IMR-90 (cell line): ENCODE measurements around the gene SIK3. TPM values are rescaled to one million over a fixed set of nuclear protein-coding genes. Genes with fewer than 3 reads are reported as not detected.

Experiments
- ATAC-seq: fragments of 200-7000 bp; cut with Tn5 transposase; 2 replicates; pipeline ENCODE4 v1.9.1; 2020; ENCODE audit warnings: low read depth, mild to moderate bottlenecking, moderate library complexity
- BruUV-seq: library from RNA; stranded (reverse); fragments of 400-500 nt; replicated peaks from 2 replicates; lab custom pipeline; 2021; lab: Mats Ljungman, UMichigan
- CTCF ChIA-PET: fragments of 300-600 bp; formaldehyde crosslinking; extraction: SDS; loops from one replicate; lab custom pipeline; 2021; ENCODE audit warnings: antibody characterized with exemption; lab: Yijun Ruan, JAX
- POLR2A ChIA-PET: fragments of 300-600 bp; sonication (Branson Sonifier 250); formaldehyde crosslinking; loops from one replicate; lab custom pipeline; 2022; ENCODE audit warnings: antibody characterized with exemption; ENCODE audit not compliant: unreplicated experiment; lab: Charles Lee
- DNase-seq: peaks from one replicate; pipeline ENCODE4 v3.0.0; 2013
- H2AFZ ChIP-seq: replicated peaks from 2 replicates; pipeline ENCODE3; 2013; ENCODE audit warnings: low read length, mild to moderate bottlenecking; ENCODE audit not compliant: poor library complexity
- H2AK5ac ChIP-seq: 2 replicates; pipeline ENCODE4 v1.6.1; 2013; ENCODE audit warnings: low read depth, low read length, inconsistent platforms
- H2AK9ac ChIP-seq: replicated peaks from 2 replicates; pipeline ENCODE3; 2013; ENCODE audit warnings: mild to moderate bottlenecking, low read depth, low read length, moderate library complexity; ENCODE audit not compliant: poor library complexity
- H2BK120ac ChIP-seq: 2 replicates; pipeline ENCODE4 v1.6.1; 2013; ENCODE audit warnings: low read depth, low read length, inconsistent platforms
- H2BK15ac ChIP-seq: 3 replicates; pipeline ENCODE4 v1.6.1; 2013; ENCODE audit warnings: low read depth, low read length, inconsistent platforms
- H2BK20ac ChIP-seq: 2 replicates; pipeline ENCODE4 v1.6.1; 2013; ENCODE audit warnings: low read depth, mild to moderate bottlenecking, inconsistent platforms, low read length, moderate library complexity
- H2BK5ac ChIP-seq: 2 replicates; pipeline ENCODE4 v1.6.1; 2013; ENCODE audit warnings: mild to moderate bottlenecking, low read depth, low read length, inconsistent platforms; ENCODE audit not compliant: poor library complexity, severe bottlenecking
- H3K14ac ChIP-seq: replicated peaks from 2 replicates; pipeline ENCODE4 v1.6.1; 2013; ENCODE audit warnings: low read depth, low read length, inconsistent platforms
- H3K18ac ChIP-seq: 2 replicates; pipeline ENCODE4 v1.6.1; 2013; ENCODE audit warnings: low read depth, low read length, control low read depth
- H3K23ac ChIP-seq: 2 replicates; pipeline ENCODE4 v1.6.1; 2013; ENCODE audit warnings: low read depth, low read length, inconsistent platforms
- H3K27ac ChIP-seq: 2 replicates; pipeline ENCODE4 v1.5.1; 2013; ENCODE audit warnings: mild to moderate bottlenecking, control low read depth, low read length; ENCODE audit not compliant: insufficient read depth
- H3K27me3 ChIP-seq: 2 replicates; pipeline ENCODE4 v1.6.1; 2013; ENCODE audit warnings: low read length; ENCODE audit not compliant: control insufficient read depth, insufficient read depth
- H3K36me3 ChIP-seq: 2 replicates; pipeline ENCODE4 v1.6.1; 2013; ENCODE audit warnings: low read length, mixed read lengths; ENCODE audit not compliant: control insufficient read depth, insufficient read depth
- H3K4ac ChIP-seq: 2 replicates; pipeline ENCODE4 v1.6.1; 2013; ENCODE audit warnings: low read depth, low read length, inconsistent platforms
- H3K4me1 ChIP-seq: 2 replicates; pipeline ENCODE4 v1.6.1; 2013; ENCODE audit warnings: low read length, mixed read lengths; ENCODE audit not compliant: control insufficient read depth, insufficient read depth
- H3K4me2 ChIP-seq: 2 replicates; pipeline ENCODE4 v1.6.1; 2013; ENCODE audit warnings: low read depth, mild to moderate bottlenecking, control low read depth, low read length, moderate library complexity
- H3K4me3 ChIP-seq: 2 replicates; pipeline ENCODE4 v1.5.1; 2013; ENCODE audit warnings: low read depth, mild to moderate bottlenecking, control low read depth, low read length, moderate library complexity; ENCODE audit not compliant: insufficient read depth
- H3K56ac ChIP-seq: 2 replicates; pipeline ENCODE4 v1.6.1; 2013; ENCODE audit warnings: low read length, inconsistent platforms; ENCODE audit not compliant: insufficient read depth; ENCODE audit errors: extremely low read depth
- H3K79me1 ChIP-seq, 2 experiments: 2 replicates each; pipeline ENCODE4 v1.6.1; 2013; ENCODE audit warnings: low read length in 2 of 2, inconsistent platforms in 1 of 2, low read depth in 1 of 2
- H3K9ac ChIP-seq: 2 replicates; pipeline ENCODE4 v1.6.1; 2013; ENCODE audit warnings: low read depth, low read length, control low read depth
- H3K9me1 ChIP-seq: 2 replicates; pipeline ENCODE4 v1.6.1; 2013; ENCODE audit warnings: low read length, inconsistent platforms; ENCODE audit not compliant: insufficient read depth
- H3K9me3 ChIP-seq: 2 replicates; pipeline ENCODE4 v1.6.1; 2013; ENCODE audit warnings: low read length; ENCODE audit not compliant: control insufficient read depth, insufficient read depth
- H4K20me1 ChIP-seq: 2 replicates; pipeline ENCODE4 v1.6.1; 2013; ENCODE audit warnings: low read length, inconsistent platforms; ENCODE audit not compliant: insufficient read depth
- H4K5ac ChIP-seq: 2 replicates; pipeline ENCODE4 v1.6.1; 2013; ENCODE audit warnings: mild to moderate bottlenecking, low read depth, low read length, control low read depth
- H4K8ac ChIP-seq, 2 experiments: 2 replicates each; pipeline ENCODE4 v1.6.1; 2013; ENCODE audit warnings: low read depth in 2 of 2, low read length in 2 of 2, control low read depth in 1 of 2, inconsistent platforms in 1 of 2
- H4K91ac ChIP-seq: 2 replicates; pipeline ENCODE4 v1.6.1; 2013; ENCODE audit warnings: low read depth, low read length, inconsistent platforms; ENCODE audit not compliant: insufficient read depth
- CEBPB ChIP-seq: IDR thresholded peaks from 2 replicates; pipeline ENCODE4 v1.6.1; 2012; ENCODE audit warnings: low read depth, low read length, improper control_type of control experiment
- WGBS, 2 experiments: methylation state at CpG; one replicate each; pipeline versions ENCODE4 v1.1.5 to v1.1.7; 2013; ENCODE audit warnings: missing lambda C conversion rate in 2 of 2; ENCODE audit not compliant: insufficient read length in 1 of 2; ENCODE audit errors: extremely low coverage in 2 of 2; 5-methylcytosine and 5-hydroxymethylcytosine counted together
- dilution Hi-C: fragments of 300-500 bp; cut with HindIII; formaldehyde crosslinking; loops from one replicate; pipeline ENCODE4 v1.14.3; 2018; ENCODE audit warnings: low sequenced_read_pairs; ENCODE audit not compliant: unreplicated experiment
- in situ Hi-C: fragments of 300-500 bp; cut with MboI; formaldehyde crosslinking; loops from 3 replicates; pipeline ENCODE4 v1.14.3; 2019; ENCODE audit warnings: low sequenced_read_pairs, inconsistent platforms, mixed read lengths
- intact Hi-C: fragments of 100-400 bp; cut with micrococcal nuclease; formaldehyde crosslinking; loops from 2 replicates; pipeline ENCODE4 v1.10.0; 2022
- polyA plus RNA-seq, 3 experiments: library from polyadenylated mRNA; depleted of rRNA; stranded (reverse); fragments of >200 nt; gene quantifications; 2 replicates each; pipeline ENCODE4 v1.2.3, GENCODE V29; 2012; ENCODE audit warnings: low replicate concordance in 1 of 3
- total RNA-seq: library from RNA; depleted of rRNA; stranded (reverse); fragments of >200 nt; gene quantifications from 2 replicates; pipeline ENCODE4 v1.2.3, GENCODE V29; 2012
- TF ChIP-seq, protein P1 (sequence below): conservative IDR thresholded peaks from 2 replicates; pipeline ENCODE4 v1.5.1; 2012; ENCODE audit warnings: mild to moderate bottlenecking, low read depth, low read length, improper control_type of control experiment

SIK3 gene
- total and polyA plus RNA-seq, 2 of the 4 experiments (the other 2 are of a cell fraction), result 8.2 to 9.1 TPM

- WGBS, 2 experiments, result no CpG with 5 or more reads among the region's 3 CpGs
- in situ Hi-C loops (no loop called here), intact Hi-C loops (no loop called here), dilution Hi-C loops (no loop called here)
- no peak overlapping the region for H4K8ac ChIP-seq
- H3K27me3 ChIP-seq, result no peaks in the 10 kb centered on the region
- H2BK5ac ChIP-seq, result no peak overlapping the region
- H2AFZ ChIP-seq, result no peak overlapping the region
- H3K36me3 ChIP-seq, result no peaks in the 10 kb centered on the region
- H3K27ac ChIP-seq, result no peak overlapping the region
- H3K14ac ChIP-seq, result no peak overlapping the region
- H3K9ac ChIP-seq, result no peak overlapping the region
- H4K91ac ChIP-seq, result no peak overlapping the region
- H3K23ac ChIP-seq, result no peak overlapping the region
- no peak overlapping the region for H2AK9ac ChIP-seq
- no peak for DNase-seq
- ATAC-seq, result no peak
- H3K9me3 ChIP-seq, result no peaks in the 10 kb centered on the region
- CTCF ChIA-PET, result interaction anchor here (1.0 kb wide), 1 partner anchor 99 kb away, joined by 6 read pairs; no protein-coding TSS in a partner anchor
- peaks cover 24 to 34% of the 10 kb centered on the region in 2 experiments for H3K79me1 ChIP-seq
- no peak overlapping the region for H3K18ac ChIP-seq
- H2AK5ac ChIP-seq, result no peak overlapping the region
- H2BK15ac ChIP-seq, result no peak overlapping the region
- H3K4me1 ChIP-seq, result peaks cover 5% of the 10 kb centered on the region; the same call in 1 of the 2 replicates
- no peak overlapping the region for H3K4me2 ChIP-seq
- H3K9me1 ChIP-seq, result no peaks in the 10 kb centered on the region; the same call in 1 of the 2 replicates
- TF ChIP-seq, protein P1, sequence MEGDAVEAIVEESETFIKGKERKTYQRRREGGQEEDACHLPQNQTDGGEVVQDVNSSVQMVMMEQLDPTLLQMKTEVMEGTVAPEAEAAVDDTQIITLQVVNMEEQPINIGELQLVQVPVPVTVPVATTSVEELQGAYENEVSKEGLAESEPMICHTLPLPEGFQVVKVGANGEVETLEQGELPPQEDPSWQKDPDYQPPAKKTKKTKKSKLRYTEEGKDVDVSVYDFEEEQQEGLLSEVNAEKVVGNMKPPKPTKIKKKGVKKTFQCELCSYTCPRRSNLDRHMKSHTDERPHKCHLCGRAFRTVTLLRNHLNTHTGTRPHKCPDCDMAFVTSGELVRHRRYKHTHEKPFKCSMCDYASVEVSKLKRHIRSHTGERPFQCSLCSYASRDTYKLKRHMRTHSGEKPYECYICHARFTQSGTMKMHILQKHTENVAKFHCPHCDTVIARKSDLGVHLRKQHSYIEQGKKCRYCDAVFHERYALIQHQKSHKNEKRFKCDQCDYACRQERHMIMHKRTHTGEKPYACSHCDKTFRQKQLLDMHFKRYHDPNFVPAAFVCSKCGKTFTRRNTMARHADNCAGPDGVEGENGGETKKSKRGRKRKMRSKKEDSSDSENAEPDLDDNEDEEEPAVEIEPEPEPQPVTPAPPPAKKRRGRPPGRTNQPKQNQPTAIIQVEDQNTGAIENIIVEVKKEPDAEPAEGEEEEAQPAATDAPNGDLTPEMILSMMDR, result no peak
- peak; percentile 72 for TF ChIP-seq CEBPB
- POLR2A ChIA-PET, result no interaction called here
- H4K5ac ChIP-seq, result no peak overlapping the region
- no peak overlapping the region for H3K56ac ChIP-seq
- H3K4ac ChIP-seq, result no peak overlapping the region
- H4K20me1 ChIP-seq, result peaks cover 16% of the 10 kb centered on the region; the same call in 1 of the 2 replicates
- no TSS peak for BruUV-seq
- H3K4me3 ChIP-seq, result no peak overlapping the region
- H2BK20ac ChIP-seq, result no peak overlapping the region
- H2BK120ac ChIP-seq, result no peak overlapping the region
These were observed 55.5 kb downstream of the SIK3 start for GRCh38 chr11:117042689-117043088.
